Activated CD8-positive, alpha-beta T cell treated with anti-CD3 and anti-CD28 coated beads for 36 hours (primary cell): ENCODE data around the gene COL9A2. TPM values are rescaled to one million over a fixed set of nuclear protein-coding genes. Genes with fewer than 3 reads are reported as not detected.

ENCODE experiments used
- ATAC-seq: fragments of 200-7000 bp; cut with Tn5 transposase; one replicate; pipeline ENCODE4 v1.10.0; 2021; ENCODE audit warnings: mild to moderate bottlenecking, moderate library complexity
- CTCF ChIA-PET: fragments of 350-600 bp; sonication (Branson Sonifier 250); formaldehyde crosslinking; loops from one replicate; lab custom pipeline; 2021; ENCODE audit warnings: antibody characterized with exemption; lab: Charles Lee
- POLR2A ChIA-PET: fragments of 350-600 bp; sonication (Branson Sonifier 250); formaldehyde crosslinking; loops from one replicate; lab custom pipeline; 2021; ENCODE audit warnings: antibody characterized with exemption; lab: Charles Lee
- DNase-seq: peaks from one replicate; pipeline ENCODE4 v3.0.0-alpha.2; 2020
- H3K27ac Mint-ChIP-seq: one replicate; pipeline ENCODE4 v1.8.0; 2021; ENCODE audit warnings: mild to moderate bottlenecking, mixed read lengths
- H3K27me3 Mint-ChIP-seq: one replicate; pipeline ENCODE4 v1.8.0; 2021; ENCODE audit warnings: mixed read lengths
- H3K36me3 Mint-ChIP-seq: one replicate; pipeline ENCODE4 v1.8.0; 2021; ENCODE audit warnings: low read depth, mixed read lengths
- H3K4me1 Mint-ChIP-seq: one replicate; pipeline ENCODE4 v1.8.0; 2021; ENCODE audit warnings: low read depth, mixed read lengths
- H3K4me3 Mint-ChIP-seq: one replicate; pipeline ENCODE4 v1.8.0; 2021; ENCODE audit warnings: mild to moderate bottlenecking, moderate library complexity, mixed read lengths
- H3K9me3 Mint-ChIP-seq: one replicate; pipeline ENCODE4 v1.8.0; 2021; ENCODE audit warnings: mixed read lengths
- CTCF ChIP-seq: fragments of 200-600 bp; IDR thresholded peaks from one replicate; pipeline ENCODE4 v1.8.0; 2022; ENCODE audit warnings: antibody characterized with exemption, mild to moderate bottlenecking
- intact Hi-C: fragments of 100-400 bp; cut with micrococcal nuclease; formaldehyde crosslinking; loops from one replicate; pipeline ENCODE4 v1.10.0; 2022
- total RNA-seq, 2 experiments: library from RNA; stranded (reverse); gene quantifications; one replicate each; pipeline ENCODE4 v1.2.3, GENCODE V29; 2021

The COL9A2 gene
- total RNA-seq, 2 experiments from 2014 or later = 4.3 to 5.4 TPM

GRCh38 chr1:40264354-40264781, 52.7 kb downstream of the COL9A2 start:
- Mint-ChIP-seq H3K4me3 (peak overlapping the region; percentile 32), H3K36me3 (peaks cover 50% of the 10 kb centered on the region), H3K4me1 (peaks cover 53% of the 10 kb centered on the region), H3K27me3 (no peaks in the 10 kb centered on the region), H3K27ac (peak overlapping the region; percentile 90), H3K9me3 (no peaks in the 10 kb centered on the region)
- ChIA-PET CTCF (interaction anchor here (1.1 to 1.5 kb wide), 4 partner anchors 66 to 111 kb away, joined by 3 to 5 read pairs (median 4); no protein-coding TSS in a partner anchor), POLR2A (interaction anchor here (0.6 kb wide), 1 partner anchor 90 kb away, joined by 3 read pairs; no protein-coding TSS in a partner anchor)
- no peak for TF ChIP-seq CTCF
- DNase-seq = peak; percentile 60
- ATAC-seq = peak; percentile 94
- intact Hi-C loops = no loop called here

GRCh38 chr1:40258445-40258769, 58.7 kb downstream of the COL9A2 start:
- peak overlapping the region; percentile 98 for H3K27ac Mint-ChIP-seq
- no peaks in the 10 kb centered on the region for H3K27me3 Mint-ChIP-seq
- no peak for TF ChIP-seq CTCF
- CTCF ChIA-PET = interaction anchor here (1.4 to 2.5 kb wide), 2 partner anchors 80 to 106 kb away, joined by 6 to 11 read pairs; no protein-coding TSS in a partner anchor
- POLR2A ChIA-PET = interaction anchor here (0.9 to 2.0 kb wide), 5 partner anchors 9 to 96 kb away, joined by 3 to 11 read pairs (median 3); partner anchors contain the start of genes COL9A2 and RLF
- intact Hi-C loops = loop anchor here (10.0 kb wide), 1 partner anchor 94 kb away; the partner anchor contains the start of gene RLF
- no peaks in the 10 kb centered on the region for H3K9me3 Mint-ChIP-seq
- DNase-seq (no peak), ATAC-seq (no peak)
- peak overlapping the region; percentile 94 for H3K4me3 Mint-ChIP-seq
- H3K4me1 Mint-ChIP-seq = peaks cover 53% of the 10 kb centered on the region
- H3K36me3 Mint-ChIP-seq = peaks cover 39% of the 10 kb centered on the region

- peaks cover 48% of the 10 kb centered on the region for H3K4me1 Mint-ChIP-seq
- POLR2A ChIA-PET = interaction anchor here (0.6 to 2.1 kb wide), 14 partner anchors 9 to 647 kb away, joined by 3 to 11 read pairs (median 3); partner anchors contain the start of genes COL9A2, RLF and ZFP69B
- intact Hi-C loops = loop anchor here (10.0 kb wide), 1 partner anchor 93 kb away; the partner anchor contains the start of gene RLF
- CTCF ChIA-PET = interaction anchor here (1.2 to 2.5 kb wide), 5 partner anchors 12 to 114 kb away, joined by 3 to 11 read pairs (median 6); no protein-coding TSS in a partner anchor
- H3K27ac Mint-ChIP-seq = peak within 1 kb of the TSS; percentile 98
- H3K4me3 Mint-ChIP-seq = peak within 1 kb of the TSS; percentile 94
- no peaks in the 10 kb centered on the region for H3K9me3 Mint-ChIP-seq
- H3K36me3 Mint-ChIP-seq = peaks cover 34% of the 10 kb centered on the region
- no peaks in the 10 kb centered on the region for H3K27me3 Mint-ChIP-seq
- TF ChIP-seq CTCF = no peak
- DNase-seq (peak; percentile 98), ATAC-seq (peak; percentile 97)
These were observed 59.2 kb downstream of the COL9A2 start, which contains the start of gene ZMPSTE24 for GRCh38 chr1:40257688-40258444. ZMPSTE24 (plus strand) TSS chr1:40258236; CDS start chr1:40258272, 36 bp downstream.

- intact Hi-C loops = loop anchor here (10.0 kb wide), 1 partner anchor 92 kb away; the partner anchor contains the start of gene RLF
- H3K4me1 Mint-ChIP-seq = peaks cover 44% of the 10 kb centered on the region
- H3K27ac Mint-ChIP-seq = peak overlapping the region; percentile 98
- CTCF ChIA-PET = interaction anchor here (1.2 to 2.5 kb wide), 6 partner anchors 11 to 113 kb away, joined by 3 to 11 read pairs (median 7); no protein-coding TSS in a partner anchor
- TF ChIP-seq CTCF = no peak
- H3K4me3 Mint-ChIP-seq = peak overlapping the region; percentile 94
- POLR2A ChIA-PET = interaction anchor here (0.6 to 2.1 kb wide), 14 partner anchors 10 to 648 kb away, joined by 3 to 11 read pairs (median 3); partner anchors contain the start of genes COL9A2, RLF and ZFP69B
- DNase-seq (no peak), ATAC-seq (no peak)
- no peaks in the 10 kb centered on the region for H3K9me3 Mint-ChIP-seq
- H3K36me3 Mint-ChIP-seq = peaks cover 30% of the 10 kb centered on the region
- H3K27me3 Mint-ChIP-seq = no peaks in the 10 kb centered on the region
These were observed 59.8 kb downstream of the COL9A2 start for GRCh38 chr1:40257313-40257687.
